COLO829 (cell line): ENCODE data around the gene DCUN1D3.
"Not testable (repeated sequence)": the region's sequence is repeated elsewhere in the genome, so short reads cannot be mapped to it uniquely, and the experiment has no call there.

Source experiments
- DNase-seq: peaks from one replicate; pipeline ENCODE4 v3.0.0; 2012; ENCODE audit warnings: low spot score

DCUN1D3 gene

DNA sequence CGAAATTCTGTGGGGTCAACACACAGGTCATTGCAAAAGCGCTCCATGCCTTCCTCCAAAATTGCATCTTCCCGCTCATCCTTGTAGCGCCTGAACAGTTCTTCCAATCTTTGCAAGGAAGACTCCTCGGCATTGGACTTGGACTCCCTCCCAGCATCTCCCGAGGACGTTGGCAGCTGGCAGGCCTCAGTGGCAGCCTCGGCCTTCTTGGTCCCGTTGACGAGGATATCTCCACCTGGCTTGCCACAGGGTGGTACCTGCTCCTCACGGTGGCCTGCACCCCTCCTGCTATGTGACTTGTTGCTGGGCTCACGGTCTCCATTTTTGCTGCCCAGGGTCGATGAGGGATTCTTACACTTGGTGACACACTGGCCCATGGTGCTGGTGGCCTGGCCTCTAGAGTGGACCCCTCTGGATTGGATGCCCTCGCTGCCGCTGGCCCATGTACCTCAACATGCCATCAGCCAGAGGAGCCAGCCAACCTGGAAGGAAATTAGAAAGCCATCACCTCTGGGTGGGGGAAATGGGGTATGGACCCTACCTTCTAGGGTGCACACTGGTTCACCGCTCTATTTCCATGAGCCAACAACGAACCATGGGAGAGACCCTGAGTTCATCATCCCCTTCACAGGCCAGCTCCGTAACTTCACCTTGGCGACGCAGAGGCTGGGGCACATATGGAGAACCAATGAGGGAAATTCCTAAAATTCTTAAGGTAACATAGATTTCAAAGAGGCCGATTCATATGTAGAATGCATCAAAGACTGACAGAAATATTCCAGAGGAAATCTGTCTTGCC, 37.8 kb downstream of the DCUN1D3 start:
- no peak for DNase-seq

DNA sequence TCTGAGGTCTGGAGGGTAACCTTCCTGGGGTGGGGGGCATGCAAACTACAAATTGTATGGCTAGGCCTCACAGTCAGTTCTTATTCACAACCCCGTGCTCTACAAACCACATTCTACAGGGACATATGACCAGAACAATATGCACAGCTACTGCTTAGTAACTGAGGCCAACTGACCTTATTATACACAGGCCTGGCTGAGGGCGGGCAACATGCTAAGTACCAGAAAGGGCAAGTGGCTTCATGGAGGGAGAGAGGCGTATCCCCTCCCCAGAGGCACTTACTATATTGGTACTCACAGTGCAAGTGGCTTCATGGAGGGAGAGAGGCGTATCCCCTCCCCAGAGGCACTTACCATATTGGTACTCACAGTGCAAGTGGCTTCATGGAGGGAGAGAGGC, 39.2 kb downstream of the DCUN1D3 start:
- DNase-seq: not testable (repeated sequence)

DNA sequence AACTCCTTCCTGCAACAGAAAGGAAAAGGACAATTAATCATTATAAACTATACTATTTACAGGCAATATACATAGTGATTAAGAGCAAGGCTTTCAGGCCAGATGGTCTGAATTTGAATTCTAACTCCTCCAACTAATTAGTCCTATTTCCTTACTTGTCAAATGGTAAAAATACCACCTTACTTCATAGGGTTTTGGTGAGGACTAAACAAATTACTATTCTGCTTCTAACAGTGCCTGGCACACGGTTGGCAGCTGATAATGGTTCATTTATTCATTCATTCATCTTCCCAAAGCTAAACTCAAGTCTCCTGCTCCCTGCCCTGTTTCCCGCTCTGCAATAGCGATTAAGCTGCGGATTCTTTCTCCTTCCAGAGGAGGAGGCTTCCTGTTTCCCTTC, 39.8 kb downstream of the DCUN1D3 start:
- DNase-seq: no peak

DNA sequence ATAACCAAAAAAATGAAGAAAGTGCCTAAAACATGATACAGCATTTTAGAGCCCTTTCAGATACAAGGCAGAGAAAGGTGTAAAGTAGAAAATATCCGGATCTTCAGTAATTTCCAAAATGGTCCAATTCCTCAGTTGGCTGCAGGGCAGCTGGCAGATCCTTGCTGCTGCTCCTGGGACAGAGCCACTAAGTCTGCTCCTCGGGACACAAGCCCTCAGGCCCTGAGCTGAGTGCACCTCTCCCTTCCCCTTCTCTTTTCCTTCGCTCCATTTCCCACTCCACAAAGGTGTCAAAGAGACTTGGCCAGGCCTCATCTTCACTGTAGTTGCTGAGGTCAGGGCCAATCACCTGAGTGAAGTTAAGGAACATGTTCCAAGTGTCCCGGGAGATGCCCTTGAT, 40.5 kb downstream of the DCUN1D3 start:
- no peak for DNase-seq

DNA sequence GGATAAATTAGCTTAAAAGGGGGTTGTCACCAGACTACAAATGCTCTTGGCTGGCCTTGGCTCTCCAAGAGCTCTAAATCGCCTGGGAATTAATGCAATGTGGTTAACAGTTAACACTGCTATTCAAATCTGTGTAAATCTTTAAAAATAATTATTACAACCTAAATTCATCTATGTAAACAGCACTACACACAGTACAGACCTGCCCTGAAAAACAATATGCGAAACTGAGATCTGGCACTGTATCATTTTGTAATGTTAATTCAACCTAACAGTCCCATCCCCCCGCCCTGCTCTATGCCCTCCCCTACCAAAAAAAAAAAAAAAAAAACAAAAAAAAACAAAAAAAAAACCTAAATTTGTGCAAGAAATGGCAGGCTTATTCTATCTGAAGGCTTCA, 40.9 kb downstream of the DCUN1D3 start:
- no peak for DNase-seq

DNA sequence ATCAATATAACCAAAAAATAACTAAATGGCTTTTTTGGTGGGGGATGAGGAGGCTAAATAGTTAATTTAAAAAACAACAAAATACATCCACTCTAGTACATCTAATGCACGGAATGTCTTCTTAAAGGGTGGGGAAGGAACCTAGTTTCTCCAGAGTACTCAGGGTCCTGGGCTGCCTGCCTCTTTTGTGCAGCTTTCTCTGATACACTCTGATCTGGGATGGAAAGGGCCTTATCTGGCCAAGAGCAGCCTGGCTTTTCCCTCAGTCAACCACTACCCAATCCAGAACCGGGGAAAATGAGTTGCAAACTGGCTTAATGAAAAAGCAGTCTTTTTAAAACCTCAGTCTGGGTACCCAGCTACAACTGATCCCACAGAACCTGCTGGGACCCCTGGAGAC, 42.9 kb downstream of the DCUN1D3 start:
- DNase-seq: no peak

DNA sequence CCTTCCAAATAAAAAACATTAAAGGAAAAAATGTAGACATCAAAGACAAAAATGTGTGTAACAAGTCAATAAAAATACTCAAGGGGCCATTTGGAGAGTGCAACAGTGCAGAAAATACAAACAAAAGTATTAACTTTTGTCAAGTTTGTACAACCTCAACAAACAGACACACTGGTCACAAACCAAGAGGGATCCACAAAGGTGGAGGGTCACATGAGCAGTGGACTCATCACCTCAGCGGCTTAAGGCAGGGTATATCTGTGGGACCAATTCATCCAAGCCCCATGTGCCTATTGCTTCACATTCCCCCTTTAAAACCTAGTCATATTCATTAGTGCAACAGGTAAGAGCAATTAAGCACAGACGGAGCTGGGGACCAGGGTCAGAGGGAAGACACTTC, 45.2 kb downstream of the DCUN1D3 start:
- DNase-seq: no peak

DNA sequence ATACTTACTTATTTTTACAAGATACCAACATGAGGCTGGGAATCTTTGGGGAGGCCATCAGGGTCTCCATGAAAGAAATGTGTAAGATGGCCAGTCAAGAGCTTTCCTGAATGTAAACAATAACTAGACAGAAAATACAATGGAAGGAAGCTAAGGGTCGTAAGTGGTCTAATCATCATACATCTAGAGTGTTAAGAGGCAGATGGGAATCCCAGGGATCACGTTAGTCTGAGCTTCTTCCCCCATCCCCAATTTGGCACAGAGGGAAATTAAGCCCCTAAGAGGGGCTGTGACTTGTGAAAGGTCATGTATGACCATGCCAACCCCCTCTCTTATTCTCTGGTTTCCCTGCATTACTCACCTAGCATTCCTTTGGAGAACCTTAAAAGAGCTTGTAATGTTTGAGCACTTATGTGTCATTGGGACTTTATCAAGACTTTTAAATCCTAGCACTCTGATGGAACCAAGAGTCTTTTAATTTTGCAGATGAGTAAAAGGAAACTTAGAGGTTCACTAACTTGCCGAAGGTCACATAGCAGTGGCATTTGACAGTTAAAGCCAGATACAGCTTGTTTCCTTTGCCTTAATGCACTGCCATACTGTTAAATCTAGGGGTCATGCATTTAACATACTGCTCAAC, 46.1 kb downstream of the DCUN1D3 start:
- DNase-seq: no peak

DNA sequence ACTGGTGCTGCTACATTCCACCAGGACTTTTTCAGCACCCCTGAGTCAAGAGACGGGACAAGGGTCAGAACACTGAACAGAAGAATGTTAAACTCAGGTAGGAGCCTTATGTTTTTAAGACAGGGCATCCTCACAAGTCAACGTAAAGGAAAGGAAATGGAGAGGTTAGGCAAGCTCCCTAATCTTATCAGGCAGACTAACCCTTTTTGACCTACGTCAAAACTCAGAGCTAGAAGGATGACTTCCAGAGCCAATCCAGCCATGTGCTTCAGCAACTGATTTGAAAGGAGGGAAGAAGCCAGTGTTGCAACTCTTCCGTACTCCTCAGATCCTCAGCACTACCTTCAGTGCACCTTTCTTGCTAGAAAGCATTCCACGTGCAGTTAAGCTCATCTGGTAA, 47.0 kb downstream of the DCUN1D3 start:
- no peak for DNase-seq

DNA sequence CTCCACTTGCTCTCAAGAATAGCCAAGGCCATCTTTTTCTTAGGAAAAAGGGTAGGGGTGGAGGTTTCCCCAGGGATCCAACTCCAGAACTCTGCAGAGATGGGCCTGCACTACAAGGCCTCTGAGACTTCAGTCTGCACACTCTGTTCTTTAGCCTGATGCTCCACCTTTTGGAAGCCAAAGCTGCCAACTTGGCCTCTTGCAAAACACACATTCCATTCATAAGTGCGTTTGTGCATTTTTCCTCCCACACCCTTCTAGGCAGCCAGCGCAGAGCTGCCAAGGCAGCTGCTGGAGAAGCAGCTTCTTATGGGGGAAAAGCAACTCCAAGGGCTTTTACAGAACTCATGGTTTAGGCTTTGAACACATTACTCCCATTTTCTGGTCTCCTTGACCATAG, 48.6 kb downstream of the DCUN1D3 start:
- DNase-seq: peak; percentile 78

DNA sequence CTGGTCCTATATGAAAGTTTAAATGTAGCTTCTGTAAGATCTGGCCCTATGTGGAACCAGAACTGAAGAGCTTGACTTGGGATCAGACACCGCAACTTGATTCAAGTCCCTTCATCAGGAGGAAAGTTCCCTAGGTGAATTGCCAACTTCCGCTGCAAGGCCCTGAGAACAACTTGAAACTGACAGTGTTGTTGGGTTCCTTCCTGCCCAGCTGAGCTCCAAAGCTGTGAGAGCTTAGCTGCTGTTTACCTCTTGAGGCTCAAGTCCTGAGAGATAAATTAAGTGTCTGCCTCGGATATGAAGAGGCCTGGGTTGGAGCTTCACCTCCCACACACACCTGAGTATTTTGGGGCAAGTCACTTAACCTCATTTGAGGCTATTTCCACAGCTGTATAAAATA, 49.2 kb downstream of the DCUN1D3 start:
- DNase-seq: no peak

DNA sequence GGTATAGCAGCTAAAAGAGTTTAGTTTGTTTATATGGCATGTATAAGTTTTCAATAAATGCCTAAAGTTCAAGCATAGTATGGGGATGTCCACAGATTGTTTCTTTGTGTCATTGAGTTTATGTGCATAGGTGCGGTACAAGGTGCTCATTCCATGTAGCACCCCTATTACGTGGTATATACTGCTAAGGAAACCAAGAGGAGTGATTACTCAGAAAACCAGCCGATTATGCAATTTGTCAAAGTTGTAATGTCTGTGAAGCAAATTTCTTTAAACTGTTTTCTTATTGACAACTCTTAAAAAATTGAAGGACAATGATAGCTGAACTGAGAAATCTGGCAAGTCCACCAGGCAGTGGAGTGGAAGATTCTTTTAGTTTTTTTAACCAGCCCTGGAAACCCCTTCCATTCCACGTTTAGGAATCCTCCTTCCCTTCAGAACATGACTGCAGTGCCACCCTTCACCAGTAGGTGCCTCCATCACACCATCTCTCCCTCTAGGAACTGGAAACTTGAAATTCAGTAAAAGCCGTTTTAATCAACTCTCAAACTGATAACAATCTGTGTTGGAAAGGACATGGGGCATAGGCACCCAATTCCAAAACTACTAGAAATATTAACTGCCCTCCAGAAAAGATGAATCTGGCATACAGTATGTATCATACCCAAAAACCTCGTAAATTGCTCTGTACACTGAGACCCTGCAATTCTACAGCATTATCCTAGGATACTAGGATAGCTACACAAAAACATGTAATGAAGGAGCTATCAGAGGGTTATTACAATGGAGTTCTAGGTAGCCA, 50.4 kb downstream of the DCUN1D3 start:
- peak; percentile 69 for DNase-seq

DNA sequence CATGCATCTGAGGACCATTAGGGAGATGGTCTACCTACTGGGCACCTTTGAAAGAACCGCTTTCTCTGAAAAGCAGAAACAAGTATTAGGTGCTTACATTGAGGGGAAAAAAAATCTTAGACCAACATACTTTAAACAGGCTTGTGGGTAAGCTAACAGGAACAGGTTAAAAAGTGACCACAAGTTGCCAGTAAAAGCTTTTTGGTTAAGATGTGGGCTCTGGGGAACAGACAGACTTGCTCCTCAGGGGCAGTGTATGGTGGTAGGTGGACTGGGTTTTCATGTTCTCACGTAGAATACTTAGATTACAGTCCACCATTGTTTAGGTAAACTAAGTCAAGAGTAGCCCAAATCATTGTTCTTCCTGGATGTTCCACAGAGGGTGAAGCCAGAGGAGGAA, 52.6 kb downstream of the DCUN1D3 start:
- no peak for DNase-seq

DNA sequence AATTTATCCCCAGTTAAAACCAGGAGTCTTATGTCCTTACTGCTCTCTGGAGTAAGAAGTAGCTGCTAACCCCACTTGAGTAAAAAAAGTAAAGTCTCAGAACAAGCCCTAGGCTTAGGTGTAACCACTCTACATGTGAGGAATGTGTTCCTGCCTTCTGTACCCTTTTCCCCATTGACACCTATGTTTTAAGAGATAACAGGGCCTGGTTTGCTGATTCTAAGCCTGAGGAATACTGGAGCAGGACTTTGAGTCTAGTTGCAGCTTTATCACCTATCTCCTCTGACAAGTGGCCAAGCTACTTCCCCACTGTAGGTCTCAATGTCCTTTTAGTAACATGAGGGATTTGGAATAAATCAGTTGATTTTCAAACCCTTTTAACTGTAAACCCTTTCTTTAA, 53.6 kb downstream of the DCUN1D3 start:
- DNase-seq: no peak

DNA sequence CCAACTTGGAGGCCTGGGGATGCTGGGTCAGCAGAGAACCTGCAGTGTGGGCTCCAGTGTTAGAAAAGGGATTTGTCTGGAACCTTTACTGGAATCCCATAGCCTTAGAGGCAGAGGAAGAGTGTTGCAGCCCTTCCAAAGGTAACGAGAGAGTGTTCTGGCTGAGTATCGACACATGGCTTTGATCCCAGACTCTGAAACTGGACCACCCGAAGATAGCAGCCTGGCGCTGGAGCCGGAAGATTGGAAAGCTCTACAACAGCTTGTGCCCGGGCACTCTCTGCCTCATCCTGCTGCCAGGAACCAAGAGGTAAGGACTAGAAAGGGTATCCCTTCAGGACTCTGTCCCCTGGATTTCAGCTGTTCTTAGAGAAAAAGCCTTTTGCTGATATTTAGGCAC, 54.1 kb downstream of the DCUN1D3 start:
- no peak for DNase-seq

DNA sequence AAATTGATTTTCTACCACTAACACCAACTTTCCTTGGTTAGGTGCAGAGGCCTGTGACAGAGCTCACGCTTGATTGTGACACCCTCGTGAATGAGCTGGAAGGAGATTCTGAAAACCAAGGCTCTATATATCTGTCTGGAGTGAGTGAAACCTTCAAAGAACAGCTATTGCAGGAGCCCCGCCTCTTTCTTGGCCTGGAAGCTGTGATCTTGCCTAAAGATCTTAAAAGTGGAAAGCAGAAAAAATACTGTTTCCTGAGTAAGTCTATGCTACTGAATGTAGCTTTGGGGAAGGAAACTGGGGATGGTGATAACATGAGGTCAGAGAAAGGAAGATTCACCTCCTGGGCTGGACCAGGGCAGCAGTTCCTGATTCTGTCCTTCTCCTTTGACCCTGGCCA, 55.6 kb downstream of the DCUN1D3 start:
- DNase-seq: no peak

DNA sequence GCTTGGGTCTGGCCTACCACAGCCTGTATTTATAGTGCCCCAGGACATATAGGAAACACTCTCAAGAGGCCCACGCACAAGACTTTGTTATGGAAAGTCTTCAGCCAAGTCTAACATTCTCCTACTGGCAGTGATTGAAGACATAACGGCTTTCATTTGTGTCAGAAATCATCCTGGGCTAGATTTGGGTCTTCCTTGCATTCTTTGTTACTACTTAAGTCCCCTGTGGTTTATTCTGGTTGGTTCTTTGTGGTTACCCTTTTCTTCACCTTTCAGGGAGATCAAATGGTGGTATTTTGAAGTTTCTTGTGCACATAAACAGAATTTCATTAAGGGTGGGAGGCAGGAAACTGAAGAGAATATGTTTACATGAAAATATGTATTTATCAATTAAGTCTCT, 56.1 kb downstream of the DCUN1D3 start:
- no peak for DNase-seq

DNA sequence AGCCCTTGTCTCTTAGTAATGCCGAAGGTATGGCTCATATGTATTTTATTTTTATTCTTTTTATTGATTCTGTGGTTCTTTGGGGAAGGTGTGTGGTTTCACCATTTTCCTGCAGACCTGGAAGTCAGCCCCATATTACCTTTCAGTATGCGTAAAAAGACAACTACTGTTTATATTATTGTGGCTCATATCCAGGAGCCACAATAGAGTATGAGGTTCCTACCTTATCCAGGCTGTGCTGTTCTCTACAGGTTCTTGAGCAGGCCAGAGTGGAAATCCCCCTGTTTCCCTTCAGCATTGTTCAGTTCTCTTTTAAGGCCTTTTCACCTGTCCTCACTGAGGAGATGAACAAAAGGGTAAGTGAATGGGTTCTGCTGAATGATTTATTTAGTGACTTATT, 60.7 kb downstream of the DCUN1D3 start:
- DNase-seq: no peak

DNA sequence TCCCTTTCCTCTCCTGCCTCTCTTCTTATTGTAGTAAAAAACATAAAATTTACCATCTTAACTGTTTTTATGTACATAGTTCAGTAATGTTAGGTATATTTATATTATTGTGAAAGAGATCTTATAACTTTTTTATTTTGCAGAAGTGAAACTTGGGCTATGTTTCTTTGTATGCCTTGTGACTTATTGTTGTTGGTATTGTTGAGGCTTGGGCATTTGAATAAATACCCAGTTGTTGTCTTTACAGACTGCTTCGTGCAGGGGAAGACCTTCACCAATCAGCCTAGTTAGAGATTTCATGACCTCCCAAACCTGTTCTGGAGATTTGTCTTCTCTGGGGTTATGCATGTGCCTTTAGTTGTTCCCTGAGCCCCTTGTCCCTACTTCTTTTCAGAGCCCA, 61.9 kb downstream of the DCUN1D3 start:
- no peak for DNase-seq

DNA sequence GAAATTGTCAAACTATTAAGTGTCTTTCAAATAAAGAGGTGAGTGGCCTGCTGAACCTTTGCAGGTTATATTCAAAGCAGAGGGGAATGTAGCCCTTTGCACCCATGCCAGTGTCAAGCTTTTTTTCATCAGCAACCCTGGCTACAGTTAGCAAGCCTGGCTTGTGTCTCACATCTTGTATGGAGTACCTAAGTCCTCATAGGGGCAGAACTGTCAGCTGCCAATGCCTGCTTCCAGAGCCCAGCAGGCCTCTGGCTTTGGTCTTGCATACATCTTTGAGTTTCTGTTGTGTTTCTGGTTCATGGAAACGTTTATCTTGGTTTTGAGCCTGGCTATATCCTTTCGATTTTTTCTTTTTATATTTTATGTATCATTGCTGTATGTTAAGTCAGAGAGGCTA, 67.1 kb downstream of the DCUN1D3 start:
- DNase-seq: no peak

DNA sequence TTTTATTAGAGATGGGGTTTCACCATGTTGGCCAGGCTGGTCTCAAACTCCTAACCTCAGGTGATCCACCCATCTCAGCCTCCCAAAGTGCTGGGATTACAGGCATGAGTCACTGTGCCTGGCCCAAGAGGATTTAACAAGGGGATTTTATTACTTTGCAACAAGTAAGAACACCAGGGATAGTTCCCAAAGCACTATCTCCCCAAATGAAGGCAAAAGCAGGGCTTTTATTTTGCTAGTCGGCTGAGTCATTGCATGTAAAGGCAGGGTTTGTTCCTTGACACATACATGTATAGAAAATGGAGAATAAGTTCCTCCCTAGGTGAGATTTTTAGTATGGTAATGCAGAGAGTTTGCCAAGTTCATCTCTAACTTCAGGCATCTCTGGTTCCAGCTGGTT, 69.8 kb downstream of the DCUN1D3 start:
- DNase-seq: no peak

DNA sequence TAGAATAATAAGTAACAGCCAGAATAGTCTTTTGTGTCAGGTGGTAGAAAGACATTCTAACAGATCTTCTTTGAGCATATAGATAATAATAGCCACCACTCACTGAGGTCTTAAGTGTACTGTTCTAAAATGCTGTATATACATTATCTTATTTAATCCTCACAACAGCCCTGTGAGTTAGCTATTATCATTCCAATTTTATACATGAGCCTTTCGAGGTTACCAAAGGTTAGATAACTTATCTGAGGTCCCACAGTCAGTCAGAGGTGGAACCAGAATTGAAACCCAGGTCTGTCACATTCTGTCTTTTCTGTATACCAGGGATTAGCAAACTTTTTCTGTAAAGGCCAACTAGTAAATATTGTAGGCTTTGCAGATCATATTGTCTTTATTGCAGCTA, 70.6 kb downstream of the DCUN1D3 start:
- no peak for DNase-seq

DNA sequence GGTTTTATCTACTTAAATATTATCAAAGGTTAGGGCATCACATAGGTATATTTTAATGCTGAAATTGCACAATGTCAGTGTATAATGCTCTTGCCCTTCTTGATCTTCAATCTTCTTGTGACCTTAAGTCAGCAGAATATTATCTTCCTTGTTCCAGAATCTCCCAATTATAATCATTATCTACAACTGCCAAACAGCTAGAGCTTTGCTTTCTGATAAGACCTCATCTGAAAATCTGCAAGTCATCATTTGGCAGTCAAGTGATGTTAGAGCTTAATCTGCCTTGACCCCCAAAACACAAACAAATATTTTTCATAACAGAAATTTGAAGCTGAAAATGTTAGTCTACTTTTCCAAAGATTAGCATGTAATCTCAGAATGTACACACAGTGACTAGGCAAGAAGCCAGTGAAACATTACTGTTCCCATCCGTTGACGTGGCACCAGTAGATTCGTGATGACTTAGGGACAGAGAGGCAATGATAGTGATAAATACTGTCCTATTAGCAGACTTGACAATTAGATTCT, 74.1 kb downstream of the DCUN1D3 start:
- no peak for DNase-seq
